Breast epithelium (tissue), 4 donors: Measurements from ENCODE around the gene CDH20. TPM values are rescaled to one million over a fixed set of nuclear protein-coding genes. Genes with fewer than 3 reads are reported as not detected.

Source experiments
- DNase-seq, 2 donors: peaks; one replicate each; pipeline ENCODE4 v3.0.0-alpha.2; 2019; ENCODE audit warnings: low spot score in 2 of 2
- H3K27ac ChIP-seq, 2 donors: fragments of 200-600 bp; sonication (generic) in 1 of 2; one replicate each; pipeline ENCODE4 v1.5.1; 2016 to 2019; ENCODE audit warnings: mild to moderate bottlenecking in 1 of 2
- H3K27me3 ChIP-seq, 2 donors: fragments of 200-600 bp; sonication (generic) in 1 of 2; one replicate each; pipeline versions ENCODE4 v1.5.1 to v1.6.0; 2017 to 2019; ENCODE audit warnings: control low read depth in 1 of 2, mild to moderate bottlenecking in 1 of 2
- H3K36me3 ChIP-seq: fragments of 200-600 bp; one replicate; pipeline ENCODE4 v1.5.1; 2019
- H3K4me1 ChIP-seq, 2 donors: fragments of 200-600 bp; sonication (generic); one replicate each; pipeline ENCODE4 v1.5.1; 2016 to 2019; ENCODE audit warnings: control low read depth in 1 of 2
- H3K4me3 ChIP-seq, 3 donors: fragments of 200-600 bp; sonication (generic); 1 replicate in 2 of 3; 2 replicates in 1 of 3; pipeline ENCODE4 v1.5.1; 2016 to 2019; ENCODE audit warnings: mild to moderate bottlenecking in 3 of 3, moderate library complexity in 2 of 3
- H3K9me3 ChIP-seq, 2 donors: fragments of 200-600 bp; sonication (generic) in 1 of 2; one replicate each; pipeline ENCODE4 v1.5.1; 2016 to 2019; ENCODE audit warnings: control low read depth in 1 of 2
- CTCF ChIP-seq, 3 donors: fragments of 450-650 bp; IDR thresholded peaks; one replicate each; pipeline ENCODE4 v1.5.1; 2016 to 2017; ENCODE audit warnings: antibody characterized with exemption in 3 of 3, mild to moderate bottlenecking in 3 of 3, moderate library complexity in 3 of 3
- POLR2A ChIP-seq: fragments of 450-650 bp; IDR thresholded peaks from one replicate; pipeline ENCODE4 v1.6.1; 2016; ENCODE audit warnings: antibody characterized with exemption, mild to moderate bottlenecking, moderate library complexity
- POLR2AphosphoS5 ChIP-seq, 3 donors: sonication (generic); formaldehyde crosslinking; IDR thresholded peaks; one replicate each; pipeline ENCODE4 v1.6.1; 2017; ENCODE audit warnings: antibody characterized with exemption in 3 of 3
- intact Hi-C: fragments of 100-400 bp; cut with DNase I; formaldehyde crosslinking; loops from one replicate; pipeline ENCODE4 v1.15.1; 2023; ENCODE audit warnings: low total_unique reads
- total RNA-seq, 3 donors: library from RNA; depleted of rRNA; stranded (reverse); fragments of >200 nt; gene quantifications; one replicate each; pipeline ENCODE4 v1.1.0, GENCODE V29; 2016

Gene CDH20
- total RNA-seq, 3 donors from 2014 or later = 0.66 to 18.1 (median 1.2) TPM

- no peaks in the 10 kb centered on the region for H3K27me3 ChIP-seq
- no peaks in the 10 kb centered on the region for H3K9me3 ChIP-seq
- no peak for DNase-seq
- no peak overlapping the region for H3K27ac ChIP-seq
- intact Hi-C loops = no loop called here
- H3K4me3 ChIP-seq = no peak overlapping the region
- H3K4me1 ChIP-seq = no peaks in the 10 kb centered on the region
- no peaks in the 10 kb centered on the region for H3K36me3 ChIP-seq
- TF ChIP-seq POLR2AphosphoS5 (IDR thresholded peaks at IDR 0.05) (no peak), POLR2A (no peak), CTCF (IDR thresholded peaks at IDR 0.05) (no peak)
Observed at GRCh38 chr18:61556862-61557261, 223.6 kb downstream of the CDH20 start.

GRCh38 chr18:61569176-61569892, 236.1 kb downstream of the CDH20 start:
- Histone ChIP-seq H3K9me3 (no peaks in the 10 kb centered on the region), H3K4me1 (no peaks in the 10 kb centered on the region), H3K36me3 (no peaks in the 10 kb centered on the region), H3K27me3 (no peaks in the 10 kb centered on the region), H3K27ac (peak overlapping the region in 1 of 2 donors; percentile 62), H3K4me3 (no peak overlapping the region)
- DNase-seq = no peak
- TF ChIP-seq POLR2A = no peak
- TF ChIP-seq POLR2AphosphoS5 (IDR thresholded peaks at IDR 0.05) = no peak
- no peak for TF ChIP-seq CTCF (IDR thresholded peaks at IDR 0.05)
- intact Hi-C loops = no loop called here

- Histone ChIP-seq H3K4me3 (no peak overlapping the region), H3K4me1 (no peaks in the 10 kb centered on the region), H3K27ac (no peak overlapping the region), H3K27me3 (no peaks in the 10 kb centered on the region), H3K9me3 (no peaks in the 10 kb centered on the region), H3K36me3 (no peaks in the 10 kb centered on the region)
- no peak for DNase-seq
- TF ChIP-seq POLR2AphosphoS5 (IDR thresholded peaks at IDR 0.05) (no peak), POLR2A (no peak), CTCF (IDR thresholded peaks at IDR 0.05) (no peak)
- intact Hi-C loops = no loop called here
Observed at GRCh38 chr18:61570070-61570469, 236.8 kb downstream of the CDH20 start.

GRCh38 chr18:61572084-61572655, 238.9 kb downstream of the CDH20 start:
- DNase-seq = no peak
- Histone ChIP-seq H3K36me3 (no peaks in the 10 kb centered on the region), H3K9me3 (no peaks in the 10 kb centered on the region), H3K27ac (no peak overlapping the region), H3K27me3 (no peaks in the 10 kb centered on the region), H3K4me3 (no peak overlapping the region), H3K4me1 (no peaks in the 10 kb centered on the region)
- intact Hi-C loops = no loop called here
- no peak for TF ChIP-seq CTCF (IDR thresholded peaks at IDR 0.05)

- no peak for TF ChIP-seq CTCF (IDR thresholded peaks at IDR 0.05)
- TF ChIP-seq POLR2A = no peak
- no peak for TF ChIP-seq POLR2AphosphoS5 (IDR thresholded peaks at IDR 0.05)
- intact Hi-C loops = no loop called here
Observed at GRCh38 chr18:61572871-61573270, 239.6 kb downstream of the CDH20 start.

More at GRCh38 chr18:61572871-61573270, 239.6 kb downstream of the CDH20 start:
- Histone ChIP-seq H3K27me3 (no peaks in the 10 kb centered on the region), H3K27ac (no peak overlapping the region), H3K4me1 (no peaks in the 10 kb centered on the region), H3K36me3 (no peaks in the 10 kb centered on the region), H3K4me3 (no peak overlapping the region), H3K9me3 (no peaks in the 10 kb centered on the region)
- no peak for DNase-seq
